ENCODE results near the gene FARP1.
"Not testable (repeated sequence)": the region's sequence is repeated elsewhere in the genome, so short reads cannot be mapped to it uniquely, and the experiment has no call there.

Gene FARP1

GRCh38 chr13:98410612-98411011 lies 267.7 kb downstream of the FARP1 start:
- TF ChIP-seq CTCF (IDR thresholded peaks at IDR 0.05; ENCODE audit: borderline replicate concordance, insufficient read depth, low read depth, low read length) = no peak
- no peak overlapping the region for H3K4me3 ChIP-seq (ENCODE audit: low read depth, low read length)

GRCh38 chr13:98411013-98411412 lies 268.1 kb downstream of the FARP1 start:
- H3K4me3 ChIP-seq (ENCODE audit: low read depth, low read length) = no peak overlapping the region
- no peak for TF ChIP-seq CTCF (IDR thresholded peaks at IDR 0.05; ENCODE audit: borderline replicate concordance, insufficient read depth, low read depth, low read length)

- H3K4me3 ChIP-seq (ENCODE audit: low read depth, low read length) = no peak overlapping the region
- no peak for TF ChIP-seq CTCF (IDR thresholded peaks at IDR 0.05; ENCODE audit: borderline replicate concordance, insufficient read depth, low read depth, low read length)
Measured at GRCh38 chr13:98411617-98412265, 268.8 kb downstream of the FARP1 start.

- not testable (repeated sequence) for H3K4me3 ChIP-seq (ENCODE audit: low read depth, low read length)
Measured at GRCh38 chr13:98413278-98413677, 270.4 kb downstream of the FARP1 start.

GRCh38 chr13:98413796-98414195 lies 270.9 kb downstream of the FARP1 start:
- no peak for TF ChIP-seq CTCF (IDR thresholded peaks at IDR 0.05; ENCODE audit: borderline replicate concordance, insufficient read depth, low read depth, low read length)

GRCh38 chr13:98415326-98416070 lies 272.6 kb downstream of the FARP1 start:
- no peak overlapping the region for H3K4me3 ChIP-seq (ENCODE audit: low read depth, low read length)

More at GRCh38 chr13:98413796-98414195, 270.9 kb downstream of the FARP1 start:
- no peak overlapping the region for H3K4me3 ChIP-seq (ENCODE audit: low read depth, low read length)

GRCh38 chr13:98416408-98416807 lies 273.5 kb downstream of the FARP1 start:
- no peak for TF ChIP-seq CTCF (IDR thresholded peaks at IDR 0.05; ENCODE audit: borderline replicate concordance, insufficient read depth, low read depth, low read length)
- H3K4me3 ChIP-seq (ENCODE audit: low read depth, low read length) = no peak overlapping the region

More at GRCh38 chr13:98415326-98416070, 272.6 kb downstream of the FARP1 start:
- TF ChIP-seq CTCF (IDR thresholded peaks at IDR 0.05; ENCODE audit: borderline replicate concordance, insufficient read depth, low read depth, low read length) = no peak

Data from GM12875 (cell line).